H1 (cell line): ENCODE measurements around the gene COPS6. TPM values are rescaled to one million over a fixed set of nuclear protein-coding genes. Genes with fewer than 3 reads are reported as not detected.

Source experiments
- EZH2 ChIP-seq: fragments of 200-600 bp; sonication (generic); IDR thresholded peaks from 2 replicates; pipeline ENCODE4 v1.7.1; 2012; ENCODE audit warnings: low read depth, mild to moderate bottlenecking, moderate library complexity, low read length, inconsistent platforms; ENCODE audit not compliant: severe bottlenecking
- KDM1A ChIP-seq: fragments of 200-600, 300-600 bp; sonication (generic); IDR thresholded peaks from 2 replicates; pipeline ENCODE4 v1.7.1; 2016; ENCODE audit warnings: mild to moderate bottlenecking, low read length, borderline replicate concordance
- RFX5 ChIP-seq: IDR thresholded peaks from 2 replicates; pipeline ENCODE4 v1.6.1; 2011; ENCODE audit warnings: low read depth, low read length, improper control_type of control experiment, borderline replicate concordance
- RNF2 ChIP-seq: fragments of 200-900, 300-1000 bp; sonication (generic); IDR thresholded peaks from 2 replicates; pipeline ENCODE4 v1.7.1; 2016; ENCODE audit warnings: borderline replicate concordance, low read depth, mild to moderate bottlenecking, antibody characterized with exemption, low read length; ENCODE audit not compliant: poor library complexity, severe bottlenecking; ENCODE audit errors: missing control alignments
- SIN3A ChIP-seq, 2 experiments: IDR thresholded peaks in 1 of 2; conservative IDR thresholded peaks in 1 of 2; 2 replicates each; pipeline ENCODE4 v1.6.1; 2011 to 2012; ENCODE audit warnings: low read length in 2 of 2, improper control_type of control experiment in 1 of 2, low read depth in 1 of 2, mild to moderate bottlenecking in 1 of 2
- SRF ChIP-seq: IDR thresholded peaks from 2 replicates; pipeline ENCODE4 v1.6.1; 2011; ENCODE audit warnings: mild to moderate bottlenecking, low read depth, low read length, moderate library complexity
- TCF12 ChIP-seq: IDR thresholded peaks from 2 replicates; pipeline ENCODE4 v1.6.1; 2011; ENCODE audit warnings: low read depth, mild to moderate bottlenecking, low read length
- polyA plus RNA-seq, 7 experiments: library from polyadenylated mRNA; depleted of rRNA in 3 of 7; stranded (reverse) in 5 of 7; unstranded in 2 of 7; fragments of >200 nt in 5 of 7; fragments of 200-250 nt in 2 of 7; gene quantifications; 1 replicate in 5 of 7; 2 replicates in 1 of 7; 4 replicates in 1 of 7; pipeline versions ENCODE4 v1.2.1 to v1.2.3, GENCODE V29; 2011 to 2013; ENCODE audit warnings: missing spikeins in 2 of 7, mixed read lengths in 2 of 7
- total RNA-seq: library from RNA; stranded (reverse); fragmentation: NEBNext Ultra II Directional; extraction: Animal tissue kit (Norgen Biotek cat#: 25700); gene quantifications from 2 replicates; pipeline ENCODE4 v1.2.1, GENCODE V29; 2021

The COPS6 gene
- total and polyA plus RNA-seq, 2 of the 8 experiments (the other 6 are each of a cell fraction or from before 2014, with no cell fraction given) = 127 to 225 TPM

- TF ChIP-seq TCF12 (0 out of 2 replicates have a peak, but pooled peaks have one; percentile 9), KDM1A (peak; percentile 89; the same call in 1 of the 2 replicates), EZH2 (no peak), SRF (no peak), SIN3A (conservative IDR thresholded peaks at IDR 0.05 in 1 of 2, IDR thresholded peaks at IDR 0.05 in 1 of 2; ENCODE audit: low read depth in 1 of 2, low read length in 2 of 2) (no peak), RFX5 (no peak), RNF2 (no peak)
These were observed 17.6 kb upstream of the COPS6 start (continued) for GRCh38 chr7:100071018-100071723.
